CD8-positive, alpha-beta memory T cell (primary cell): Measurements from ENCODE around the gene PCDHB11. TPM values are rescaled to one million over a fixed set of nuclear protein-coding genes. Genes with fewer than 3 reads are reported as not detected.
"Not testable (repeated sequence)": the region's sequence is repeated elsewhere in the genome, so short reads cannot be mapped to it uniquely, and the experiment has no call there.

Experiments used
- CTCF ChIA-PET: fragments of 350-600 bp; sonication (Branson Sonifier 250); formaldehyde crosslinking; loops from one replicate; lab custom pipeline; 2021; ENCODE audit warnings: antibody characterized with exemption; lab: Charles Lee
- POLR2A ChIA-PET: fragments of 350-600 bp; sonication (Branson Sonifier 250); formaldehyde crosslinking; loops from one replicate; lab custom pipeline; 2021; ENCODE audit warnings: antibody characterized with exemption; lab: Charles Lee
- DNase-seq, 5 donors: peaks; one replicate each; pipeline versions ENCODE4 v3.0.0 to v3.0.0-alpha.2; 2020 to 2022; ENCODE audit warnings: mixed read lengths in 1 of 5
- H3K27ac ChIP-seq: one replicate; pipeline ENCODE4 v1.7.0; 2013; ENCODE audit warnings: low read depth, mild to moderate bottlenecking, low read length, moderate library complexity
- H3K27me3 ChIP-seq: 2 replicates; pipeline ENCODE4 v1.7.0; 2013; ENCODE audit warnings: low read length, mild to moderate bottlenecking; ENCODE audit not compliant: insufficient read depth, poor library complexity, severe bottlenecking
- H3K36me3 ChIP-seq: 2 replicates; pipeline ENCODE4 v1.7.0; 2013; ENCODE audit warnings: mild to moderate bottlenecking, low read length, moderate library complexity; ENCODE audit not compliant: insufficient read depth
- H3K4me1 ChIP-seq: 2 replicates; pipeline ENCODE4 v1.7.0; 2013; ENCODE audit warnings: mild to moderate bottlenecking, low read length, moderate library complexity; ENCODE audit not compliant: insufficient read depth
- H3K4me3 ChIP-seq: 2 replicates; pipeline ENCODE4 v1.7.0; 2013; ENCODE audit warnings: mild to moderate bottlenecking, low read length
- H3K9me3 ChIP-seq: 2 replicates; pipeline ENCODE4 v1.7.0; 2013; ENCODE audit warnings: mild to moderate bottlenecking, low read length
- H3K27ac Mint-ChIP-seq, 8 donors: one replicate each; pipeline ENCODE4 v1.8.0; 2020 to 2021; ENCODE audit warnings: mixed read lengths in 8 of 8, mild to moderate bottlenecking in 6 of 8, inconsistent platforms in 3 of 8, moderate library complexity in 3 of 8
- H3K27me3 Mint-ChIP-seq, 2 donors: one replicate each; pipeline ENCODE4 v1.8.0; 2020 to 2021; ENCODE audit warnings: mixed read lengths in 2 of 2, mild to moderate bottlenecking in 1 of 2, moderate library complexity in 1 of 2
- H3K36me3 Mint-ChIP-seq, 3 donors: one replicate each; pipeline ENCODE4 v1.8.0; 2020 to 2021; ENCODE audit warnings: mixed read lengths in 3 of 3, inconsistent platforms in 1 of 3, mild to moderate bottlenecking in 1 of 3
- H3K4me1 Mint-ChIP-seq, 3 donors: one replicate each; pipeline ENCODE4 v1.8.0; 2020 to 2021; ENCODE audit warnings: mixed read lengths in 3 of 3, inconsistent platforms in 1 of 3, mild to moderate bottlenecking in 1 of 3
- H3K4me3 Mint-ChIP-seq, 7 donors: one replicate each; pipeline ENCODE4 v1.8.0; 2020 to 2021; ENCODE audit warnings: mixed read lengths in 7 of 7, mild to moderate bottlenecking in 6 of 7, moderate library complexity in 4 of 7, inconsistent platforms in 2 of 7
- H3K9me3 Mint-ChIP-seq, 5 donors: one replicate each; pipeline ENCODE4 v1.8.0; 2020 to 2022; ENCODE audit warnings: mixed read lengths in 5 of 5, mild to moderate bottlenecking in 3 of 5, moderate library complexity in 2 of 5, inconsistent platforms in 1 of 5
- polyA plus RNA-seq: library from polyadenylated mRNA; unstranded; fragments of 300-500 nt; fragmentation: Illumina TruSeq; gene quantifications from one replicate; pipeline ENCODE4 v1.2.3, GENCODE V29; 2021
- total RNA-seq, 2 experiments: library from RNA; stranded (reverse); gene quantifications; one replicate each; pipeline ENCODE4 v1.2.3, GENCODE V29; 2021

The PCDHB11 gene
- total and polyA plus RNA-seq, 3 experiments from 2014 or later: not detected

DNA sequence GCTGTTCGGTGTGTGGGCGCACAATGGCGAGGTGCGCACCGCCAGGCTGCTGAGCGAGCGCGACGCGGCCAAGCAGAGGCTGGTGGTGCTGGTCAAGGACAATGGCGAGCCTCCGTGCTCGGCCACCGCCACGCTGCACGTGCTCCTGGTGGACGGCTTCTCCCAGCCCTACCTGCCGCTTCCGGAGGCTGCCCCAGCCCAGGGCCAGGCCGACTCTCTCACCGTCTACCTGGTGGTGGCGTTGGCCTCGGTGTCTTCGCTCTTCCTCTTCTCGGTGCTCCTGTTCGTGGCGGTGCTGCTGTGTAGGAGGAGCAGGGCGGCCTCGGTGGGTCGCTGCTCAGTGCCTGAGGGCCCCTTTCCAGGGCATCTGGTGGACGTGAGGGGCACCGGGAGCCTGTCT, 19.6 kb upstream of the PCDHB11 start:
- H3K9me3 ChIP-seq, H3K4me3 Mint-ChIP-seq, H3K27me3 ChIP-seq, H3K36me3 ChIP-seq, H3K27ac Mint-ChIP-seq, H3K4me3 ChIP-seq, POLR2A ChIA-PET, H3K4me1 Mint-ChIP-seq, H3K4me1 ChIP-seq, DNase-seq, H3K36me3 Mint-ChIP-seq, CTCF ChIA-PET, H3K27ac ChIP-seq: not testable (repeated sequence)
- peaks cover 23 to 38% of the 10 kb centered on the region in 2 donors for H3K27me3 Mint-ChIP-seq
- peaks cover 7 to 20% (median 14%) of the 10 kb centered on the region in 5 donors for H3K9me3 Mint-ChIP-seq

DNA sequence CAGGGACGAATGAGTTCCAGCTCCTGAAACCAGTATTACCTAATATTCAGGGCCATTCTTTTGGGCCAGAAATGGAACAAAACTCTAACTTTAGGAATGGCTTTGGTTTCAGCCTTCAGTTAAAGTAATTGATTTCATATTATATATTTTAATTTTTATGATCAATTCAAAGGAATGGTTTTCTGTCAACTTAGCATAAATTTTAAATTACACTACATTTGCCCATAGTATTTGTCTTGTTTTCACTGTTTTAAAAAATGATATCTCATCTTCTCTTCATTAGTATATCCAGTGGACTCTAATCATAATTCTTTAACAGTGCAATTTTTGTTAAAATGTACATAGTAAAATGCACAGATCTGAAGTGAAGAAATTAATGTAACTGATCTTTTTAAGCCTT, 19.1 kb upstream of the PCDHB11 start:
- Histone ChIP-seq H3K9me3 (no peaks in the 10 kb centered on the region), H3K27ac (no peak overlapping the region), H3K27me3 (no peaks in the 10 kb centered on the region), H3K4me3 (no peak overlapping the region), H3K4me1 (no peaks in the 10 kb centered on the region), H3K36me3 (no peaks in the 10 kb centered on the region)
- ChIA-PET CTCF (no interaction called here), POLR2A (no interaction called here)
- H3K4me3 Mint-ChIP-seq: no peak overlapping the region
- DNase-seq: no peak
- H3K36me3 Mint-ChIP-seq: no peaks in the 10 kb centered on the region
- H3K4me1 Mint-ChIP-seq: peaks cover 0 to 1% (median 0%) of the 10 kb centered on the region in 3 donors
- H3K27me3 Mint-ChIP-seq: peaks cover 26 to 41% of the 10 kb centered on the region in 2 donors
- peaks cover 4 to 21% (median 17%) of the 10 kb centered on the region in 5 donors for H3K9me3 Mint-ChIP-seq
- H3K27ac Mint-ChIP-seq: no peak overlapping the region

- H3K27me3 Mint-ChIP-seq: peaks cover 31 to 54% of the 10 kb centered on the region in 2 donors
Observed at GRCh38 chr5:141182248-141182647, 17.2 kb upstream of the PCDHB11 start, which contains the start of gene PCDHB16. TSS of gene PCDHB16 (plus strand) at chr5:141182387. CDS start at chr5:141182560, 173 bp downstream.

GRCh38 chr5:141184117-141184855, 15.1 kb upstream of the PCDHB11 start:
- H3K36me3 ChIP-seq, DNase-seq, H3K4me3 Mint-ChIP-seq, H3K27me3 ChIP-seq, H3K4me3 ChIP-seq, H3K27ac Mint-ChIP-seq, CTCF ChIA-PET, H3K9me3 ChIP-seq, H3K4me1 ChIP-seq, H3K27ac ChIP-seq, POLR2A ChIA-PET, H3K4me1 Mint-ChIP-seq, H3K36me3 Mint-ChIP-seq: not testable (repeated sequence)
- Mint-ChIP-seq H3K9me3 (peaks cover 11 to 36% (median 28%) of the 10 kb centered on the region in 5 donors), H3K27me3 (peaks cover 34 to 64% of the 10 kb centered on the region in 2 donors)

More at GRCh38 chr5:141182248-141182647, 17.2 kb upstream of the PCDHB11 start, which contains the start of gene PCDHB16:
- Histone ChIP-seq H3K9me3 (no peaks in the 10 kb centered on the region), H3K36me3 (no peaks in the 10 kb centered on the region), H3K27ac (no peak within 1 kb of the TSS), H3K27me3 (no peaks in the 10 kb centered on the region), H3K4me3 (no peak within 1 kb of the TSS), H3K4me1 (no peaks in the 10 kb centered on the region)
- Mint-ChIP-seq H3K36me3 (peaks cover 0 to 5% (median 0%) of the 10 kb centered on the region in 3 donors), H3K27ac (no peak within 1 kb of the TSS), H3K9me3 (peaks cover 4 to 26% (median 21%) of the 10 kb centered on the region in 5 donors), H3K4me3 (no peak within 1 kb of the TSS), H3K4me1 (peaks cover 5 to 6% (median 6%) of the 10 kb centered on the region in 3 donors)
- ChIA-PET POLR2A (no interaction called here), CTCF (no interaction called here)
- DNase-seq: no peak

DNA sequence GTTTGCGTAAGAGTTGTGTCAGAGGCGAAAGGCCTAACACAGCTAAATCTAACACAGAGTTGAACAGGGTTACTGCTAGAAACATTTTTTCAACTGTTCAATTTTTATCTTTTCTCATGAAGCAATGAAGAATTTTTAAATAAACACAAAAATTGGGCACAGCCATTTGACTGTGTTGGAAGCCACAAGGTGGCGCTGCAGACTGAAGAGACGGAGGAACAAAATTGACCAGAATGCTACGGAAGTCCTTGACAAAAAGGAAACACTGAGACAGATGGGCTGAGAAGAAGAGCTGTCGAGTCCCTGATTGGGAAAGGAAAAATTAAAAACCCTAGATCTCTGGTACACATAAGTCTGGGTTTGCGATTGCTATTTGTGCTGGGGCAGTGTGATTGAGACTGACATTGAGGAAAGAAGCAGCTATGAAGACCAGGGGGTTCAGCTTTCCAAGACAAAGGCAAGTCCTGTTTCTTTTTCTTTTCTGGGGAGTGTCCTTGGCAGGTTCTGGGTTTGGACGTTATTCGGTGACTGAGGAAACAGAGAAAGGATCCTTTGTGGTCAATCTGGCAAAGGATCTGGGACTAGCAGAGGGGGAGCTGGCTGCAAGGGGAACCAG, 12.4 kb upstream of the PCDHB11 start, which contains the start of gene PCDHB9:
Gene PCDHB9, plus strand, starts transcription at position 265 of the 616 bp plus-strand sequence. Its CDS starts 158 bp downstream, at position 423.
- Histone ChIP-seq H3K9me3 (no peaks in the 10 kb centered on the region), H3K27me3 (no peaks in the 10 kb centered on the region), H3K36me3 (no peaks in the 10 kb centered on the region), H3K4me1 (no peaks in the 10 kb centered on the region), H3K27ac (no peak within 1 kb of the TSS), H3K4me3 (no peak within 1 kb of the TSS)
- H3K4me1 Mint-ChIP-seq: peaks cover 6 to 9% (median 6%) of the 10 kb centered on the region in 3 donors
- peak within 1 kb of the TSS in 2 of 8 donors; percentile 3 to 9 for H3K27ac Mint-ChIP-seq
- peaks cover 13 to 50% (median 44%) of the 10 kb centered on the region in 5 donors for H3K9me3 Mint-ChIP-seq
- H3K4me3 Mint-ChIP-seq: peak within 1 kb of the TSS; percentile 6 to 78 (median 63)
- H3K27me3 Mint-ChIP-seq: peaks cover 41 to 70% of the 10 kb centered on the region in 2 donors
- peaks cover 1 to 9% (median 2%) of the 10 kb centered on the region in 3 donors for H3K36me3 Mint-ChIP-seq
- DNase-seq: peak in 2 of 5 donors; percentile 8 to 18
- ChIA-PET CTCF (no interaction called here), POLR2A (no interaction called here)

DNA sequence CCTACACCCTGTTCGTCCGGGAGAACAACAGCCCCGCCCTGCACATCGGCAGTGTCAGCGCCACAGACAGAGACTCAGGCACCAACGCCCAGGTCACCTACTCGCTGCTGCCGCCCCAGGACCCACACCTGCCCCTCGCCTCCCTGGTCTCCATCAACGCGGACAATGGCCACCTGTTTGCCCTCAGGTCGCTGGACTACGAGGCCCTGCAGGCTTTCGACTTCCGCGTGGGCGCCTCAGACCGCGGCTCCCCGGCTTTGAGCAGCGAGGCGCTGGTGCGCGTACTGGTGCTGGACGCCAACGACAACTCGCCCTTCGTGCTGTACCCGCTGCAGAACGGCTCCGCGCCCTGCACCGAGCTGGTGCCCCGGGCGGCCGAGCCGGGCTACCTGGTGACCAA, 10.7 kb upstream of the PCDHB11 start:
- H3K27me3 Mint-ChIP-seq: peaks cover 36 to 64% of the 10 kb centered on the region in 2 donors
- H3K36me3 Mint-ChIP-seq: not testable (repeated sequence)

DNA sequence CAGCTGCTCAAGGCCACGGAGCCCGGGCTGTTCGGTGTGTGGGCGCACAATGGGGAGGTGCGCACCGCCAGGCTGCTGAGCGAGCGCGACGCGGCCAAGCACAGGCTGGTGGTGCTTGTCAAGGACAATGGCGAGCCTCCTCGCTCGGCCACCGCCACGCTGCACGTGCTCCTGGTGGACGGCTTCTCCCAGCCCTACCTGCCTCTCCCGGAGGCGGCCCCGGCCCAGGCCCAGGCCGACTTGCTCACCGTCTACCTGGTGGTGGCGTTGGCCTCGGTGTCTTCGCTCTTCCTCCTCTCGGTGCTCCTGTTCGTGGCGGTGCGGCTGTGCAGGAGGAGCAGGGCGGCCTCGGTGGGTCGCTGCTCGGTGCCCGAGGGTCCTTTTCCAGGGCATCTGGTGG, 10.3 kb upstream of the PCDHB11 start:
- POLR2A ChIA-PET, H3K27me3 ChIP-seq, H3K27ac Mint-ChIP-seq, H3K27ac ChIP-seq, H3K4me1 Mint-ChIP-seq, H3K4me1 ChIP-seq, H3K36me3 ChIP-seq, H3K9me3 ChIP-seq, CTCF ChIA-PET, H3K4me3 Mint-ChIP-seq, DNase-seq, H3K36me3 Mint-ChIP-seq, H3K4me3 ChIP-seq: not testable (repeated sequence)
- Mint-ChIP-seq H3K9me3 (peaks cover 14 to 50% (median 42%) of the 10 kb centered on the region in 5 donors), H3K27me3 (peaks cover 36 to 63% of the 10 kb centered on the region in 2 donors)

More for the DNA sequence above, 10.7 kb upstream of the PCDHB11 start:
- CTCF ChIA-PET, H3K4me3 Mint-ChIP-seq, H3K27me3 ChIP-seq, H3K9me3 ChIP-seq, POLR2A ChIA-PET, H3K27ac ChIP-seq, H3K27ac Mint-ChIP-seq, DNase-seq, H3K36me3 ChIP-seq, H3K4me3 ChIP-seq, H3K4me1 Mint-ChIP-seq, H3K4me1 ChIP-seq: not testable (repeated sequence)
- peaks cover 14 to 50% (median 41%) of the 10 kb centered on the region in 5 donors for H3K9me3 Mint-ChIP-seq
